HepG2 (cell line): Measurements from ENCODE around the gene MYO5A. TPM values are rescaled to one million over a fixed set of nuclear protein-coding genes. Genes with fewer than 3 reads are reported as not detected.

Experiments used
- ATAC-seq: fragments of 200-7000 bp; cut with Tn5 transposase; 3 replicates; pipeline ENCODE4 v1.9.1; 2020; ENCODE audit warnings: mild to moderate bottlenecking, moderate library complexity
- BruUV-seq: library from RNA; stranded (reverse); fragments of 400-500 nt; replicated peaks from 2 replicates; lab custom pipeline; 2021; lab: Mats Ljungman, UMichigan
- CTCF ChIA-PET: fragments of 300-600 bp; formaldehyde crosslinking; extraction: SDS; loops from one replicate; lab custom pipeline; 2021; ENCODE audit warnings: low total read pairs, inconsistent platforms, low intra/inter-chr PET ratio; lab: Yijun Ruan, JAX
- POLR2A ChIA-PET: fragments of 350-600 bp; sonication (Branson Sonifier 250); formaldehyde crosslinking; loops from one replicate; lab custom pipeline; 2020; ENCODE audit warnings: antibody characterized with exemption, inconsistent platforms; lab: Yijun Ruan, JAX
- DNase-seq: peaks from one replicate; pipeline ENCODE4 v3.0.0-alpha.2; 2015; ENCODE audit warnings: low spot score
- FAIRE-seq: peaks from 3 replicates; lab custom pipeline; 2011; peaks lifted over from hg19 to GRCh38; lab: Jason Lieb, UNC
- H2AFZ ChIP-seq: one replicate; pipeline ENCODE4 v1.6.1; 2011; ENCODE audit warnings: low read length, inconsistent platforms
- H3K27ac ChIP-seq: fragments of 300-600 bp; 3 replicates; pipeline ENCODE4 v1.8.0; 2011; ENCODE audit warnings: mixed run types, mild to moderate bottlenecking, mixed read lengths, low read length, inconsistent platforms; ENCODE audit not compliant: insufficient read depth; ENCODE audit errors: extremely low read length
- H3K27me3 ChIP-seq, 2 experiments: fragments of 200-600 bp in 1 of 2; 2 replicates in 1 of 2; 3 replicates in 1 of 2; pipeline versions ENCODE4 v1.6.0 to v1.8.0; 2011; ENCODE audit warnings: low read length in 2 of 2, mild to moderate bottlenecking in 2 of 2, moderate library complexity in 2 of 2, inconsistent platforms in 1 of 2; ENCODE audit not compliant: insufficient read depth in 2 of 2, control insufficient read depth in 1 of 2
- H3K36me3 ChIP-seq, 2 experiments: fragments of 200-600 bp in 1 of 2; replicated peaks in 1 of 2; 2 replicates in 1 of 2; 3 replicates in 1 of 2; pipeline versions ENCODE4 v1.5.1 to v1.8.0; 2011; ENCODE audit warnings: low read length in 2 of 2, inconsistent platforms in 1 of 2; ENCODE audit not compliant: insufficient read depth in 2 of 2, control insufficient read depth in 1 of 2
- H3K4me1 ChIP-seq: 2 replicates; pipeline ENCODE4 v1.5.1; 2012; ENCODE audit warnings: low read length, inconsistent platforms; ENCODE audit not compliant: insufficient read depth
- H3K4me2 ChIP-seq: 2 replicates; pipeline ENCODE4 v1.6.0; 2011; ENCODE audit warnings: low read depth, low read length, inconsistent platforms
- H3K4me3 ChIP-seq, 3 experiments: fragments of 200-600 bp in 1 of 3; sonication (generic), shearing (Covaris generic) in 1 of 3; replicated peaks in 1 of 3; 2 replicates each; pipeline ENCODE4 v1.5.1; 2011 to 2016; ENCODE audit warnings: low read length in 3 of 3, inconsistent platforms in 2 of 3, low read depth in 2 of 3, mild to moderate bottlenecking in 2 of 3, control low read depth in 1 of 3, mixed read lengths in 1 of 3; ENCODE audit not compliant: insufficient read depth in 1 of 3
- H3K79me2 ChIP-seq: one replicate; pipeline ENCODE4 v1.6.1; 2011; ENCODE audit warnings: low read length, inconsistent platforms; ENCODE audit not compliant: insufficient read depth
- H3K9ac ChIP-seq: 2 replicates; pipeline ENCODE4 v1.6.0; 2011; ENCODE audit warnings: mild to moderate bottlenecking, low read depth, low read length, inconsistent platforms; ENCODE audit not compliant: insufficient read depth
- H3K9me3 ChIP-seq: 2 replicates; pipeline ENCODE4 v1.5.1; 2012; ENCODE audit warnings: mild to moderate bottlenecking, low read length
- H4K20me1 ChIP-seq: 2 replicates; pipeline ENCODE4 v1.6.0; 2011; ENCODE audit warnings: inconsistent platforms, mild to moderate bottlenecking, low read length, moderate library complexity; ENCODE audit not compliant: insufficient read depth
- CREM ChIP-seq, 2 experiments: sonication (generic) in 1 of 2; formaldehyde crosslinking in 1 of 2; IDR thresholded peaks; 2 replicates each; pipeline versions ENCODE4 v1.4.0 to v1.6.1; 2016 to 2020; ENCODE audit warnings: antibody characterized with exemption in 1 of 2, mild to moderate bottlenecking in 1 of 2, missing genetic modification reagents in 1 of 2
- ERF ChIP-seq: IDR thresholded peaks from 2 replicates; pipeline ENCODE4 v1.6.1; 2018; ENCODE audit warnings: missing biosample characterization, missing genetic modification reagents
- GTF2F1 ChIP-seq: fragments of 150-350 bp; IDR thresholded peaks from 2 replicates; pipeline ENCODE4 v1.6.1; 2014; ENCODE audit warnings: low read length
- HDAC2 ChIP-seq: sonication (generic); formaldehyde crosslinking; IDR thresholded peaks from 2 replicates; pipeline ENCODE4 v1.4.0; 2020; ENCODE audit warnings: missing genetic modification reagents
- HNF4A ChIP-seq: sonication (generic); formaldehyde crosslinking; IDR thresholded peaks from 2 replicates; pipeline ENCODE4 v1.4.0; 2020; ENCODE audit warnings: missing genetic modification reagents
- ISX ChIP-seq: sonication (generic); formaldehyde crosslinking; conservative IDR thresholded peaks from 2 replicates; pipeline ENCODE4 v1.5.0; 2020; ENCODE audit warnings: missing genetic modification reagents
- MTA3 ChIP-seq: sonication (generic); formaldehyde crosslinking; IDR thresholded peaks from 2 replicates; pipeline ENCODE4 v1.4.0; 2020; ENCODE audit warnings: missing genetic modification reagents
- NFATC3 ChIP-seq: sonication (generic); formaldehyde crosslinking; IDR thresholded peaks from 2 replicates; pipeline ENCODE4 v1.5.1; 2020; ENCODE audit warnings: mild to moderate bottlenecking, missing genetic modification reagents
- POLR2A ChIP-seq, 2 experiments: IDR thresholded peaks; 2 replicates each; pipeline ENCODE4 v1.6.1; 2011; ENCODE audit warnings: low read depth in 2 of 2, low read length in 2 of 2, mild to moderate bottlenecking in 1 of 2, moderate library complexity in 1 of 2; ENCODE audit not compliant: insufficient read depth in 1 of 2
- SMAD9 ChIP-seq: sonication (generic); formaldehyde crosslinking; IDR thresholded peaks from 2 replicates; pipeline ENCODE4 v1.5.1; 2020; ENCODE audit warnings: mild to moderate bottlenecking, missing genetic modification reagents
- TEAD3 ChIP-seq: optimal IDR thresholded peaks from 2 replicates; pipeline ENCODE3; 2016; ENCODE audit warnings: borderline replicate concordance
- ZC3H4 ChIP-seq: sonication (generic); formaldehyde crosslinking; IDR thresholded peaks from 2 replicates; pipeline ENCODE4 v1.4.0; 2020; ENCODE audit warnings: missing genetic modification reagents, borderline replicate concordance
- ZKSCAN5 ChIP-seq: sonication (generic); formaldehyde crosslinking; IDR thresholded peaks from 2 replicates; pipeline ENCODE4 v1.5.1; 2020; ENCODE audit warnings: mild to moderate bottlenecking, missing genetic modification reagents
- ZNF205 ChIP-seq: IDR thresholded peaks from 2 replicates; pipeline ENCODE4 v1.6.1; 2018; ENCODE audit warnings: missing biosample characterization, missing genetic modification reagents
- ZNF33B ChIP-seq: sonication (generic); formaldehyde crosslinking; IDR thresholded peaks from 2 replicates; pipeline ENCODE4 v1.5.1; 2020; ENCODE audit warnings: mild to moderate bottlenecking, missing genetic modification reagents
- ZNF430 ChIP-seq: sonication (generic); formaldehyde crosslinking; IDR thresholded peaks from 2 replicates; pipeline ENCODE4 v1.9.0; 2021; ENCODE audit warnings: mild to moderate bottlenecking, missing genetic modification reagents
- ZNF598 ChIP-seq: sonication (generic); formaldehyde crosslinking; IDR thresholded peaks from 2 replicates; pipeline ENCODE4 v1.5.1; 2020; ENCODE audit warnings: mild to moderate bottlenecking, missing genetic modification reagents, borderline replicate concordance
- WGBS: methylation state at CpG from one replicate; pipeline ENCODE4 v1.1.6; 2017; ENCODE audit warnings: low lambda C conversion rate; 5-methylcytosine and 5-hydroxymethylcytosine counted together
- in situ Hi-C: cut with HindIII; loops from 2 replicates; pipeline ENCODE4 v1.10.0; 2017; ENCODE audit warnings: low pct_unique_long_range_greater_than_20kb; ENCODE audit not compliant: extremely low pct_ligation_motif_present
- intact Hi-C: fragments of 100-400 bp; cut with micrococcal nuclease; formaldehyde crosslinking; loops from one replicate; pipeline ENCODE4 v1.10.0; 2022; ENCODE audit not compliant: unreplicated experiment
- polyA plus RNA-seq, 8 experiments: library from polyadenylated mRNA; depleted of rRNA in 3 of 8; stranded (reverse) in 7 of 8; unstranded in 1 of 8; fragments of >200 nt; fragmentation: Illumina TruSeq in 4 of 8; extraction: Trizol in 4 of 8; gene quantifications; 2 replicates each; pipeline versions ENCODE4 v1.2.1 to v1.2.3, GENCODE V29; 2011 to 2016; ENCODE audit warnings: low read depth in 4 of 8, missing spikeins in 1 of 8, mixed read lengths in 1 of 8; ENCODE audit not compliant: insufficient read depth in 1 of 8
- total RNA-seq, 5 experiments: library from RNA; depleted of rRNA; stranded (reverse); fragments of >200 nt; fragmentation: Illumina TruSeq; extraction: Trizol; gene quantifications; 2 replicates each; pipeline ENCODE4 v1.2.3, GENCODE V29; 2016; ENCODE audit warnings: low read depth in 1 of 5
- TF ChIP-seq, protein P1 (sequence below): sonication (generic); formaldehyde crosslinking; IDR thresholded peaks from 2 replicates; pipeline ENCODE4 v1.4.0; 2020; ENCODE audit warnings: mild to moderate bottlenecking, low read depth, missing genetic modification reagents
- TF ChIP-seq, protein P2 (sequence below): IDR thresholded peaks from 2 replicates; pipeline ENCODE4 v1.6.1; 2012; ENCODE audit warnings: inconsistent platforms
- TF ChIP-seq, protein P3 (sequence below): sonication (generic); formaldehyde crosslinking; IDR thresholded peaks from 2 replicates; pipeline ENCODE4 v1.4.0; 2020; ENCODE audit warnings: missing genetic modification reagents
- TF ChIP-seq, protein P4 (sequence below): sonication (generic); formaldehyde crosslinking; IDR thresholded peaks from 2 replicates; pipeline ENCODE4 v1.8.0; 2022; ENCODE audit warnings: low read depth, missing genetic modification reagents

MYO5A gene
- total and polyA plus RNA-seq, 2 of the 13 experiments (the other 11 are each of a cell fraction or from before 2014, with no cell fraction given), result 2.8 to 4.8 TPM

DNA sequence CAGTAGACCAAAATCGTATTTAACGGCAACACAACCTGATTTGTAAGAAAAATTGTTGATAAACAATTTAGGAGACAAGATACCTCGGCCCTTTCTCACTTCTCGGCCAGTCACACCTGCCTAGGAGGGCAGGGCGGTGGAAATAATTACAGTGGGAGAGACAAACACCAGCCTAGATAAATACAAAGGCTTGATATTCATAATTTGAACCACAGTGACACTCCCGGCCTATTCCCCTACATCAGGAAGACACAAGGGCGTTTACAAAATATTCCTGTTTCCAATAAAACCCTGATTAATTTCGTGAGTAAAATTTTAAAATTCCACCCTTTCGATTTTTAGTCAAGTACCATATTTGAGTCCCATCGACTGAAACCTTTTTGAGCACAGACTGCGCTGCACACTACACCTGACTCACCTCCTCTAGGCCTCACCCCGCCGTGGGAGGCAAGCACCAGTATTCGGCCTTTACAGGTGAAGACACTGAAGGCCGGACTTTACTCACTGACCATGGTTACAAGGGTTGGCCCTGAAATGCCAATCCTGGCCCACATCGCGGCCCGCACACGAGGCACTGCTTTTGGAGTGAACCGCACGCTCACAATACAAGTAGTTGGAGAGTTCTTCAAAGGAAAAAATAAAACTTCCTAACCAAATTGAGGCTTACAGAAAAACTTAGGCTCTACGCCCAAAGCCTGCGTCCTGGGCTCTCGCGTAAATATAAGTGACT is 39.4 kb upstream of the MYO5A start:
- Histone ChIP-seq H3K9me3 (no peaks in the 10 kb centered on the region), H2AFZ (no peak overlapping the region), H3K27me3 (no peaks in the 10 kb centered on the region; a peak in 1 of 5 replicates), H3K4me2 (peak overlapping the region; percentile 88), H3K9ac (peak overlapping the region; percentile 94), H3K36me3 (peaks cover 0 to 6% of the 10 kb centered on the region in 2 experiments; a peak in 2 of 5 replicates), H3K4me3 (peak overlapping the region; percentile 64 to 83 (median 80)), H3K27ac (peak overlapping the region; percentile 87), H3K4me1 (peaks cover 53% of the 10 kb centered on the region), H4K20me1 (peaks cover 42% of the 10 kb centered on the region), H3K79me2 (peaks cover 56% of the 10 kb centered on the region)
- DNase-seq (peak; percentile 36), FAIRE-seq (no peak), ATAC-seq (peak; percentile 55)
- in situ Hi-C loops, result no loop called here
- BruUV-seq, result TSS peak; percentile 58
- CTCF ChIA-PET, result no interaction called here
- POLR2A ChIA-PET, result no interaction called here
- intact Hi-C loops, result loop anchor here (2.0 to 5.0 kb wide), 3 partner anchors 111 to 311 kb away; partner anchors contain the start of gene ATOSA
- WGBS, result 1% methylated on average over 25 of the region's 25 CpGs
- TF ChIP-seq CREM (IDR thresholded peaks at IDR 0.05) (0 out of 2 replicates have a peak, but pooled peaks have one; percentile 15), CREM (CRISPR knock-in tag; IDR thresholded peaks at IDR 0.05) (no peak), MTA3 (CRISPR knock-in tag) (0 out of 2 replicates have a peak, but pooled peaks have one; percentile 1), NFATC3 (CRISPR knock-in tag) (0 out of 2 replicates have a peak, but pooled peaks have one; percentile 36), ZNF33B (CRISPR knock-in tag) (peak; percentile 9; the same call in 1 of the 2 replicates), TEAD3 (peak; percentile 44), SMAD9 (CRISPR knock-in tag) (0 out of 2 replicates have a peak, but pooled peaks have one; percentile 75), HNF4A (CRISPR knock-in tag) (peak; percentile 45), HDAC2 (CRISPR knock-in tag) (0 out of 2 replicates have a peak, but pooled peaks have one; percentile 21), ISX (0 out of 2 replicates have a peak, but pooled peaks have one; percentile 7), ZC3H4 (CRISPR knock-in tag) (peak; percentile 7; the same call in 1 of the 2 replicates), GTF2F1 (no peak), ZNF430 (CRISPR knock-in tag) (peak; percentile 5; the same call in 1 of the 2 replicates), ZNF598 (CRISPR knock-in tag) (no peak), POLR2A (IDR thresholded peaks at IDR 0.05; ENCODE audit: insufficient read depth in 1 of 2, low read depth in 2 of 2, low read length in 2 of 2) (peak in 1 of 2 experiments; percentile 28; a peak in 1 of 4 replicates), ZNF205 (no peak), ZKSCAN5 (CRISPR knock-in tag) (0 out of 2 replicates have a peak, but pooled peaks have one; percentile 39), ERF (CRISPR knock-in tag) (0 out of 2 replicates have a peak, but pooled peaks have one; percentile 3)
- TF ChIP-seq, protein P1, sequence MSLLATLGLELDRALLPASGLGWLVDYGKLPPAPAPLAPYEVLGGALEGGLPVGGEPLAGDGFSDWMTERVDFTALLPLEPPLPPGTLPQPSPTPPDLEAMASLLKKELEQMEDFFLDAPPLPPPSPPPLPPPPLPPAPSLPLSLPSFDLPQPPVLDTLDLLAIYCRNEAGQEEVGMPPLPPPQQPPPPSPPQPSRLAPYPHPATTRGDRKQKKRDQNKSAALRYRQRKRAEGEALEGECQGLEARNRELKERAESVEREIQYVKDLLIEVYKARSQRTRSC (CRISPR knock-in tag), result no peak
- TF ChIP-seq, protein P2, sequence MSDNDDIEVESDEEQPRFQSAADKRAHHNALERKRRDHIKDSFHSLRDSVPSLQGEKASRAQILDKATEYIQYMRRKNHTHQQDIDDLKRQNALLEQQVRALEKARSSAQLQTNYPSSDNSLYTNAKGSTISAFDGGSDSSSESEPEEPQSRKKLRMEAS, result 0 out of 2 replicates have a peak, but pooled peaks have one; percentile 21
- TF ChIP-seq, protein P3, sequence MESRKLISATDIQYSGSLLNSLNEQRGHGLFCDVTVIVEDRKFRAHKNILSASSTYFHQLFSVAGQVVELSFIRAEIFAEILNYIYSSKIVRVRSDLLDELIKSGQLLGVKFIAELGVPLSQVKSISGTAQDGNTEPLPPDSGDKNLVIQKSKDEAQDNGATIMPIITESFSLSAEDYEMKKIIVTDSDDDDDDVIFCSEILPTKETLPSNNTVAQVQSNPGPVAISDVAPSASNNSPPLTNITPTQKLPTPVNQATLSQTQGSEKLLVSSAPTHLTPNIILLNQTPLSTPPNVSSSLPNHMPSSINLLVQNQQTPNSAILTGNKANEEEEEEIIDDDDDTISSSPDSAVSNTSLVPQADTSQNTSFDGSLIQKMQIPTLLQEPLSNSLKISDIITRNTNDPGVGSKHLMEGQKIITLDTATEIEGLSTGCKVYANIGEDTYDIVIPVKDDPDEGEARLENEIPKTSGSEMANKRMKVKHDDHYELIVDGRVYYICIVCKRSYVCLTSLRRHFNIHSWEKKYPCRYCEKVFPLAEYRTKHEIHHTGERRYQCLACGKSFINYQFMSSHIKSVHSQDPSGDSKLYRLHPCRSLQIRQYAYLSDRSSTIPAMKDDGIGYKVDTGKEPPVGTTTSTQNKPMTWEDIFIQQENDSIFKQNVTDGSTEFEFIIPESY (CRISPR knock-in tag), result peak; percentile 4; the same call in 1 of the 2 replicates
- TF ChIP-seq, protein P4, sequence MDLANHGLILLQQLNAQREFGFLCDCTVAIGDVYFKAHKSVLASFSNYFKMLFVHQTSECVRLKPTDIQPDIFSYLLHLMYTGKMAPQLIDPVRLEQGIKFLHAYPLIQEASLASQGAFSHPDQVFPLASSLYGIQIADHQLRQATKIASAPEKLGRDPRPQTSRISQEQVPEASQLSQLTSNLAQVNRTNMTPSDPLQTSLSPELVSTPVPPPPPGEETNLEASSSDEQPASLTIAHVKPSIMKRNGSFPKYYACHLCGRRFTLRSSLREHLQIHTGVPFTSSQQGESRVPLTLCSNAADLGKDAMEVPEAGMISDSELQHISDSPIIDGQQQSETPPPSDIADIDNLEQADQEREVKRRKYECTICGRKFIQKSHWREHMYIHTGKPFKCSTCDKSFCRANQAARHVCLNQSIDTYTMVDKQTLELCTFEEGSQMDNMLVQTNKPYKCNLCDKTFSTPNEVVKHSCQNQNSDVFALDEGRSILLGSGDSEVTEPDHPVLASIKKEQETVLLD (CRISPR knock-in tag), result 0 out of 2 replicates have a peak, but pooled peaks have one; percentile 35
